Gastrocnemius medialis (tissue), 4 donors: ENCODE data around the gene NECAP2. TPM values are rescaled to one million over a fixed set of nuclear protein-coding genes. Genes with fewer than 3 reads are reported as not detected.

Source experiments
- ATAC-seq, 2 donors: fragments of 150-250 bp; one replicate each; pipeline ENCODE4 v1.9.1; 2016
- DNase-seq, 2 donors: peaks; one replicate each; pipeline ENCODE4 v3.0.0-alpha.2; 2019
- H3K27ac ChIP-seq, 4 donors: fragments of 200-600 bp; sonication (generic); 1 replicate in 1 of 4; 2 replicates in 3 of 4; pipeline ENCODE4 v1.5.1; 2016 to 2018; ENCODE audit warnings: mild to moderate bottlenecking in 2 of 4, moderate library complexity in 1 of 4
- H3K27me3 ChIP-seq, 3 donors: fragments of 200-600 bp; sonication (generic) in 2 of 3; 1 replicate in 1 of 3; 2 replicates in 2 of 3; pipeline versions ENCODE4 v1.5.1 to v1.6.0; 2016 to 2019; ENCODE audit warnings: mild to moderate bottlenecking in 1 of 3, moderate library complexity in 1 of 3
- H3K36me3 ChIP-seq, 2 donors: fragments of 200-600 bp; sonication (generic) in 1 of 2; one replicate each; pipeline ENCODE4 v1.5.1; 2017 to 2018
- H3K4me1 ChIP-seq, 2 donors: fragments of 200-600 bp; sonication (generic) in 1 of 2; one replicate each; pipeline ENCODE4 v1.5.1; 2016 to 2017; ENCODE audit warnings: mild to moderate bottlenecking in 2 of 2
- H3K4me3 ChIP-seq, 4 donors: fragments of 200-600 bp; sonication (generic) in 3 of 4; 1 replicate in 1 of 4; 2 replicates in 3 of 4; pipeline ENCODE4 v1.5.1; 2016 to 2019; ENCODE audit warnings: mild to moderate bottlenecking in 2 of 4
- H3K9me3 ChIP-seq, 3 donors: fragments of 200-600 bp; sonication (generic) in 2 of 3; 1 replicate in 1 of 3; 2 replicates in 2 of 3; pipeline ENCODE4 v1.5.1; 2016 to 2019
- POLR2A ChIP-seq, 2 donors: fragments of 450-650 bp; IDR thresholded peaks; one replicate each; pipeline ENCODE4 v1.6.1; 2017; ENCODE audit warnings: antibody characterized with exemption in 2 of 2, mild to moderate bottlenecking in 2 of 2, moderate library complexity in 2 of 2
- in situ Hi-C, 4 donors: fragments of 200-750 bp; cut with MboI; loops; one replicate each; pipeline versions ENCODE4 v1.15.0 to v1.8.0; 2017; ENCODE audit warnings: low sequenced_read_pairs in 4 of 4
- intact Hi-C: fragments of 100-400 bp; cut with DNase I; formaldehyde crosslinking; loops from one replicate; pipeline ENCODE4 v1.15.1; 2023; ENCODE audit warnings: low total_unique reads
- total RNA-seq, 4 donors: library from RNA; depleted of rRNA; stranded (reverse); fragments of >200 nt; gene quantifications; one replicate each; pipeline versions ENCODE4 v1.1.0 to v1.2.3, GENCODE V29; 2016
- TF ChIP-seq, protein P1 (sequence below), 5 experiments: fragments of 450-650 bp in 3 of 5; fragments of 200-600 bp in 2 of 5; sonication (generic) in 2 of 5; IDR thresholded peaks in 4 of 5; conservative IDR thresholded peaks in 1 of 5; 1 replicate in 4 of 5; 2 replicates in 1 of 5; pipeline ENCODE4 v1.5.1; 2016 to 2019; ENCODE audit warnings: antibody characterized with exemption in 5 of 5, mild to moderate bottlenecking in 3 of 5, moderate library complexity in 3 of 5

NECAP2 gene
- total RNA-seq, 4 donors from 2014 or later = 8.9 to 12.6 (median 10.4) TPM

DNA sequence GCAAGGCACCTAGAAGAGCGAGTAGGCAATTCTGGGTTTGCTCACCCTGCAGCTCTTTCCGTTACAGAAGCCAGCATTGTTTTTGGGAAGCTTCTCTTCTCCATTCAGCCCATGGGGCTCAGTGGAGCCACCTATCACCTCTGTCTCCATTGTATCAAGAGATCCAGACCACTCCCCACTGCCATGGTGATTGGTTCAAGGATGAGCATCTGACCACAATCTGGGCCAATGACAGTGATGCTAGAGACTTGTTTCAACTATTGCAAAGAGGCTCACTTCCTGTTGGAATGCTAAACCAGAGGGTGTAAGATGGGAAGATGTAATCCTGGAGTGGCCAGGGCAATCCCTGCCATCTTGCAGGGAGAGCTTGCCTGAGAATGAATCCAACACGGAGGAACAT is 9.9 kb upstream of the NECAP2 start:
- H3K4me1 ChIP-seq = no peaks in the 10 kb centered on the region
- no peaks in the 10 kb centered on the region for H3K36me3 ChIP-seq
- no peaks in the 10 kb centered on the region for H3K27me3 ChIP-seq
- intact Hi-C loops (no loop called here), in situ Hi-C loops (no loop called here)
- DNase-seq (no peak), ATAC-seq (no peak)
- TF ChIP-seq POLR2A (IDR thresholded peaks at IDR 0.05) = no peak
- TF ChIP-seq, protein P1, sequence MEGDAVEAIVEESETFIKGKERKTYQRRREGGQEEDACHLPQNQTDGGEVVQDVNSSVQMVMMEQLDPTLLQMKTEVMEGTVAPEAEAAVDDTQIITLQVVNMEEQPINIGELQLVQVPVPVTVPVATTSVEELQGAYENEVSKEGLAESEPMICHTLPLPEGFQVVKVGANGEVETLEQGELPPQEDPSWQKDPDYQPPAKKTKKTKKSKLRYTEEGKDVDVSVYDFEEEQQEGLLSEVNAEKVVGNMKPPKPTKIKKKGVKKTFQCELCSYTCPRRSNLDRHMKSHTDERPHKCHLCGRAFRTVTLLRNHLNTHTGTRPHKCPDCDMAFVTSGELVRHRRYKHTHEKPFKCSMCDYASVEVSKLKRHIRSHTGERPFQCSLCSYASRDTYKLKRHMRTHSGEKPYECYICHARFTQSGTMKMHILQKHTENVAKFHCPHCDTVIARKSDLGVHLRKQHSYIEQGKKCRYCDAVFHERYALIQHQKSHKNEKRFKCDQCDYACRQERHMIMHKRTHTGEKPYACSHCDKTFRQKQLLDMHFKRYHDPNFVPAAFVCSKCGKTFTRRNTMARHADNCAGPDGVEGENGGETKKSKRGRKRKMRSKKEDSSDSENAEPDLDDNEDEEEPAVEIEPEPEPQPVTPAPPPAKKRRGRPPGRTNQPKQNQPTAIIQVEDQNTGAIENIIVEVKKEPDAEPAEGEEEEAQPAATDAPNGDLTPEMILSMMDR (IDR thresholded peaks at IDR 0.05 in 4 of 5, conservative IDR thresholded peaks at IDR 0.05 in 1 of 5) = no peak
- no peak overlapping the region for H3K27ac ChIP-seq
- H3K9me3 ChIP-seq = no peaks in the 10 kb centered on the region
- H3K4me3 ChIP-seq = no peak overlapping the region

GRCh38 chr1:16433030-16433429 is 7.5 kb upstream of the NECAP2 start:
- H3K4me3 ChIP-seq = no peak overlapping the region
- TF ChIP-seq, protein P1 (IDR thresholded peaks at IDR 0.05 in 4 of 5, conservative IDR thresholded peaks at IDR 0.05 in 1 of 5) = no peak
- TF ChIP-seq POLR2A (IDR thresholded peaks at IDR 0.05) = no peak
- H3K27me3 ChIP-seq = no peaks in the 10 kb centered on the region
- in situ Hi-C loops = no loop called here
- no peak overlapping the region for H3K27ac ChIP-seq
- no peaks in the 10 kb centered on the region for H3K4me1 ChIP-seq
- intact Hi-C loops = no loop called here
- no peaks in the 10 kb centered on the region for H3K36me3 ChIP-seq
- DNase-seq (no peak), ATAC-seq (no peak)
- H3K9me3 ChIP-seq = no peaks in the 10 kb centered on the region

DNA sequence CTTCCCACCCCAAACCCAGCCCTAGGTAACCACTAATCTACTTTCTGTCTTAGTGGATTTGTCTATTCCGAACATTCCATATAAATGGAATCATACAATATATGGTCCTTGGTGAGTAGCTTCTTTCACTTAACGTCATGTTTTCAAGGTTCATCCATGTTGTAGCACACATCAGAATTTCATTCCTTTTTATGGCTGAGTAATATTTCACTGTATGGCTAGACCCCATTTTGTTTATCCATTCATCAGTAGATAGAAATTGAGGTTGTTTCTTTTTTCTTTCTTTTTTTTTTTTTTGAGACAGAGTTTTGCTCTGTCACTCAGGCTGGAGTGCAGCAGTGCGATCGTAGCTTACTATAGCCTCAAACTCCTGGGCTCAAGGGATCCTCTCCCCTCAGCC is 6.5 kb upstream of the NECAP2 start:
- in situ Hi-C loops = no loop called here
- TF ChIP-seq, protein P1 (IDR thresholded peaks at IDR 0.05 in 4 of 5, conservative IDR thresholded peaks at IDR 0.05 in 1 of 5) = no peak
- TF ChIP-seq POLR2A (IDR thresholded peaks at IDR 0.05) = no peak
- Histone ChIP-seq H3K4me3 (no peak overlapping the region), H3K27me3 (no peaks in the 10 kb centered on the region), H3K4me1 (no peaks in the 10 kb centered on the region), H3K27ac (no peak overlapping the region), H3K9me3 (no peaks in the 10 kb centered on the region), H3K36me3 (no peaks in the 10 kb centered on the region)
- intact Hi-C loops = no loop called here
- no peak for ATAC-seq
- DNase-seq = no peak

GRCh38 chr1:16434501-16434900 is 6.0 kb upstream of the NECAP2 start:
- no peak for DNase-seq

More at GRCh38 chr1:16434501-16434900, 6.0 kb upstream of the NECAP2 start:
- ATAC-seq = no peak
- Histone ChIP-seq H3K36me3 (no peaks in the 10 kb centered on the region), H3K9me3 (no peaks in the 10 kb centered on the region), H3K27me3 (no peaks in the 10 kb centered on the region), H3K4me3 (no peak overlapping the region), H3K27ac (no peak overlapping the region), H3K4me1 (no peaks in the 10 kb centered on the region)
- in situ Hi-C loops = no loop called here
- intact Hi-C loops = no loop called here
- no peak for TF ChIP-seq POLR2A (IDR thresholded peaks at IDR 0.05)
- TF ChIP-seq, protein P1 (IDR thresholded peaks at IDR 0.05 in 4 of 5, conservative IDR thresholded peaks at IDR 0.05 in 1 of 5) = no peak
